ENCODE data around the gene IDH3A.
"Not testable (repeated sequence)": the region's sequence is repeated elsewhere in the genome, so short reads cannot be mapped to it uniquely, and the experiment has no call there.

Gene IDH3A

GRCh38 chr15:78140292-78140691 is 8.9 kb upstream of the IDH3A start:
- DNase-seq (ENCODE audit: insufficient read length, low spot score) (no peak), FAIRE-seq (no peak)
- no peak for TF ChIP-seq POLR2A (IDR thresholded peaks at IDR 0.05; ENCODE audit: low read depth, low read length)

- TF ChIP-seq POLR2A (IDR thresholded peaks at IDR 0.05; ENCODE audit: low read depth, low read length) = no peak
- DNase-seq (ENCODE audit: insufficient read length, low spot score) = no peak
- no peak for FAIRE-seq
These were observed 6.8 kb upstream of the IDH3A start for GRCh38 chr15:78142332-78142731.

GRCh38 chr15:78146425-78147154 is 2.6 kb upstream of the IDH3A start:
- TF ChIP-seq POLR2A (IDR thresholded peaks at IDR 0.05; ENCODE audit: low read depth, low read length) = no peak
- FAIRE-seq (no peak), DNase-seq (ENCODE audit: insufficient read length, low spot score) (no peak)

- no peak for FAIRE-seq
- no peak for TF ChIP-seq POLR2A (IDR thresholded peaks at IDR 0.05; ENCODE audit: low read depth, low read length)
- no peak for DNase-seq (ENCODE audit: insufficient read length, low spot score)
These were observed 1.6 kb upstream of the IDH3A start for GRCh38 chr15:78147566-78147965.

- no peak for FAIRE-seq
- TF ChIP-seq POLR2A (IDR thresholded peaks at IDR 0.05; ENCODE audit: low read depth, low read length) = no peak
- no peak for DNase-seq (ENCODE audit: insufficient read length, low spot score)
These were observed 632 bp upstream of the IDH3A start for GRCh38 chr15:78148392-78149067.

- TF ChIP-seq POLR2A (IDR thresholded peaks at IDR 0.05; ENCODE audit: low read depth, low read length) = no peak
- FAIRE-seq = no peak
These were observed 916 bp downstream of the IDH3A start for GRCh38 chr15:78149805-78150751.

GRCh38 chr15:78151075-78151474 is 1.9 kb downstream of the IDH3A start:
- DNase-seq (ENCODE audit: insufficient read length, low spot score); FAIRE-seq: not testable (repeated sequence)

More at GRCh38 chr15:78149805-78150751, 916 bp downstream of the IDH3A start:
- no peak for DNase-seq (ENCODE audit: insufficient read length, low spot score)

- DNase-seq (ENCODE audit: insufficient read length, low spot score) = no peak
- no peak for TF ChIP-seq POLR2A (IDR thresholded peaks at IDR 0.05; ENCODE audit: low read depth, low read length)
These were observed 5.8 kb downstream of the IDH3A start for GRCh38 chr15:78154955-78155354.

GRCh38 chr15:78155355-78155939 is 6.3 kb downstream of the IDH3A start:
- FAIRE-seq = no peak
- TF ChIP-seq POLR2A (IDR thresholded peaks at IDR 0.05; ENCODE audit: low read depth, low read length) = no peak
- DNase-seq (ENCODE audit: insufficient read length, low spot score) = no peak

More at GRCh38 chr15:78154955-78155354, 5.8 kb downstream of the IDH3A start:
- no peak for FAIRE-seq

- TF ChIP-seq POLR2A (IDR thresholded peaks at IDR 0.05; ENCODE audit: low read depth, low read length) = no peak
- DNase-seq (ENCODE audit: insufficient read length, low spot score) (no peak), FAIRE-seq (no peak)
These were observed 7.5 kb downstream of the IDH3A start for GRCh38 chr15:78156653-78157052.

GRCh38 chr15:78157203-78157602 is 8.0 kb downstream of the IDH3A start:
- no peak for DNase-seq (ENCODE audit: insufficient read length, low spot score)
- no peak for FAIRE-seq
- TF ChIP-seq POLR2A (IDR thresholded peaks at IDR 0.05; ENCODE audit: low read depth, low read length) = no peak

- no peak for DNase-seq (ENCODE audit: insufficient read length, low spot score)
- FAIRE-seq = no peak
These were observed 10.2 kb downstream of the IDH3A start for GRCh38 chr15:78159395-78159794.

GRCh38 chr15:78162038-78162437 is 12.9 kb downstream of the IDH3A start:
- TF ChIP-seq POLR2A (IDR thresholded peaks at IDR 0.05; ENCODE audit: low read depth, low read length) = no peak
- no peak for FAIRE-seq
- DNase-seq (ENCODE audit: insufficient read length, low spot score) = no peak

More at GRCh38 chr15:78159395-78159794, 10.2 kb downstream of the IDH3A start:
- no peak for TF ChIP-seq POLR2A (IDR thresholded peaks at IDR 0.05; ENCODE audit: low read depth, low read length)

- no peak for FAIRE-seq
- no peak for DNase-seq (ENCODE audit: insufficient read length, low spot score)
- no peak for TF ChIP-seq POLR2A (IDR thresholded peaks at IDR 0.05; ENCODE audit: low read depth, low read length)
These were observed 14.8 kb downstream of the IDH3A start for GRCh38 chr15:78164010-78164409.

All from H54 (cell line).